Common myeloid progenitor, CD34-positive (primary cell): ENCODE data around the gene CAV2.

Source experiments
- CTCF ChIA-PET: fragments of 350-600 bp; sonication (Branson Sonifier 250); formaldehyde crosslinking; loops from one replicate; lab custom pipeline; 2021; ENCODE audit warnings: antibody characterized with exemption; lab: Charles Lee
- POLR2A ChIA-PET: fragments of 350-600 bp; sonication (Branson Sonifier 250); formaldehyde crosslinking; loops from one replicate; lab custom pipeline; 2021; ENCODE audit warnings: antibody characterized with exemption; lab: Charles Lee
- DNase-seq, 3 donors: peaks; one replicate each; pipeline versions ENCODE4 v3.0.0 to v3.0.0-alpha.2; 2013
- H3K27ac ChIP-seq, 2 experiments: 1 replicate in 1 of 2; 2 replicates in 1 of 2; pipeline ENCODE4 v1.7.0; 2013; ENCODE audit warnings: inconsistent platforms in 2 of 2, low read length in 2 of 2, mild to moderate bottlenecking in 2 of 2, low read depth in 1 of 2, moderate library complexity in 1 of 2; ENCODE audit not compliant: severe bottlenecking in 2 of 2, insufficient read depth in 1 of 2, poor library complexity in 1 of 2
- H3K27me3 ChIP-seq, 5 experiments: replicated peaks in 2 of 5; 1 replicate in 3 of 5; 2 replicates in 2 of 5; pipeline versions ENCODE4 v1.6.1 to v1.7.0; 2013; ENCODE audit warnings: low read length in 4 of 5, mild to moderate bottlenecking in 2 of 5, moderate library complexity in 2 of 5, inconsistent platforms in 1 of 5; ENCODE audit not compliant: insufficient read depth in 5 of 5, control insufficient read depth in 4 of 5
- H3K36me3 ChIP-seq, 4 experiments: 1 replicate in 2 of 4; 2 replicates in 2 of 4; pipeline versions ENCODE4 v1.6.1 to v1.7.0; 2013; ENCODE audit warnings: low read length in 3 of 4, control low read depth in 1 of 4, mild to moderate bottlenecking in 1 of 4; ENCODE audit not compliant: control insufficient read depth in 4 of 4, insufficient read depth in 4 of 4
- H3K4me1 ChIP-seq, 4 experiments: 1 replicate in 3 of 4; 2 replicates in 1 of 4; pipeline versions ENCODE4 v1.6.1 to v1.7.1; 2013; ENCODE audit warnings: low read length in 3 of 4, mild to moderate bottlenecking in 3 of 4, control low read depth in 1 of 4, inconsistent platforms in 1 of 4, moderate library complexity in 1 of 4; ENCODE audit not compliant: control insufficient read depth in 4 of 4, insufficient read depth in 4 of 4; ENCODE audit errors: control extremely low read depth in 1 of 4
- H3K4me3 ChIP-seq, 7 experiments: 1 replicate in 4 of 7; 2 replicates in 3 of 7; pipeline versions ENCODE4 v1.5.1 to v1.7.0; 2013; ENCODE audit warnings: mild to moderate bottlenecking in 7 of 7, low read length in 6 of 7, moderate library complexity in 6 of 7, inconsistent platforms in 2 of 7, low read depth in 2 of 7, control low read depth in 1 of 7; ENCODE audit not compliant: insufficient read depth in 4 of 7, control insufficient read depth in 1 of 7; ENCODE audit errors: extremely low read depth in 1 of 7
- H3K9me3 ChIP-seq, 5 experiments: 1 replicate in 4 of 5; 2 replicates in 1 of 5; pipeline versions ENCODE4 v1.6.1 to v1.7.1; 2013; ENCODE audit warnings: low read length in 4 of 5, mild to moderate bottlenecking in 2 of 5, inconsistent platforms in 1 of 5, low read depth in 1 of 5, moderate library complexity in 1 of 5; ENCODE audit not compliant: control insufficient read depth in 4 of 5, insufficient read depth in 2 of 5; ENCODE audit errors: control extremely low read depth in 1 of 5
- WGBS: methylation state at CpG from one replicate; pipeline ENCODE4 v1.1.5; 2013; ENCODE audit not compliant: insufficient coverage; 5-methylcytosine and 5-hydroxymethylcytosine counted together

The CAV2 gene

GRCh38 chr7:116557901-116558300, 58.4 kb downstream of the CAV2 start:
- ChIA-PET CTCF (no interaction called here), POLR2A (no interaction called here)
- Histone ChIP-seq H3K27me3 (peaks cover 0 to 2% (median 0%) of the 10 kb centered on the region in 5 experiments), H3K4me3 (no peak overlapping the region), H3K9me3 (no peaks in the 10 kb centered on the region), H3K27ac (no peak overlapping the region), H3K36me3 (no peaks in the 10 kb centered on the region), H3K4me1 (no peaks in the 10 kb centered on the region)
- no peak for DNase-seq
- 100% methylated on average over 2 of the region's 4 CpGs for WGBS
